ENCODE data around the gene LRP1-AS.

LRP1-AS gene

GRCh38 chr12:57129889-57130288 lies 17.5 kb downstream of the LRP1-AS start:
- H3K4me3 ChIP-seq (ENCODE audit: low read depth, low read length): no peak overlapping the region
- TF ChIP-seq CTCF (IDR thresholded peaks at IDR 0.05; ENCODE audit: borderline replicate concordance, insufficient read depth, low read depth, low read length): no peak

- TF ChIP-seq CTCF (IDR thresholded peaks at IDR 0.05; ENCODE audit: borderline replicate concordance, insufficient read depth, low read depth, low read length): no peak
- no peak overlapping the region for H3K4me3 ChIP-seq (ENCODE audit: low read depth, low read length)
These were observed 18.0 kb downstream of the LRP1-AS start for GRCh38 chr12:57129321-57129842.

- H3K4me3 ChIP-seq (ENCODE audit: low read depth, low read length): no peak overlapping the region
- no peak for TF ChIP-seq CTCF (IDR thresholded peaks at IDR 0.05; ENCODE audit: borderline replicate concordance, insufficient read depth, low read depth, low read length)
These were observed 18.7 kb downstream of the LRP1-AS start for GRCh38 chr12:57128519-57129247.

GRCh38 chr12:57127726-57128518 lies 19.5 kb downstream of the LRP1-AS start, which contains the start of gene LRP1:
LRP1 (plus strand) TSS chr12:57128483; CDS start chr12:57128965, 482 bp downstream.
- no peak for TF ChIP-seq CTCF (IDR thresholded peaks at IDR 0.05; ENCODE audit: borderline replicate concordance, insufficient read depth, low read depth, low read length)
- H3K4me3 ChIP-seq (ENCODE audit: low read depth, low read length): peak within 1 kb of the TSS; percentile 36

GRCh38 chr12:57127101-57127725 lies 20.2 kb downstream of the LRP1-AS start:
- TF ChIP-seq CTCF (IDR thresholded peaks at IDR 0.05; ENCODE audit: borderline replicate concordance, insufficient read depth, low read depth, low read length): 0 out of 2 replicates have a peak, but pooled peaks have one; percentile 15
- no peak overlapping the region for H3K4me3 ChIP-seq (ENCODE audit: low read depth, low read length)

- no peak overlapping the region for H3K4me3 ChIP-seq (ENCODE audit: low read depth, low read length)
- TF ChIP-seq CTCF (IDR thresholded peaks at IDR 0.05; ENCODE audit: borderline replicate concordance, insufficient read depth, low read depth, low read length): no peak
These were observed 20.9 kb downstream of the LRP1-AS start for GRCh38 chr12:57126561-57126960.
